Stimulated activated CD4-positive, alpha-beta T cell treated with anti-CD3 and anti-CD28 coated beads, Interleukin-12 subunit alpha, Interleukin-12 subunit beta, amount 100 ng/mL, for 24 hours (primary cell): ENCODE results near the gene ADAMTS2.
A peak's percentile ranks its signal among the peaks of the same experiment; 100 is the strongest.

Source experiments
- DNase-seq, 2 experiments: peaks; one replicate each; pipeline ENCODE4 v3.0.0-alpha.2; 2020; ENCODE audit warnings: low read depth in 2 of 2

ADAMTS2 gene

DNA sequence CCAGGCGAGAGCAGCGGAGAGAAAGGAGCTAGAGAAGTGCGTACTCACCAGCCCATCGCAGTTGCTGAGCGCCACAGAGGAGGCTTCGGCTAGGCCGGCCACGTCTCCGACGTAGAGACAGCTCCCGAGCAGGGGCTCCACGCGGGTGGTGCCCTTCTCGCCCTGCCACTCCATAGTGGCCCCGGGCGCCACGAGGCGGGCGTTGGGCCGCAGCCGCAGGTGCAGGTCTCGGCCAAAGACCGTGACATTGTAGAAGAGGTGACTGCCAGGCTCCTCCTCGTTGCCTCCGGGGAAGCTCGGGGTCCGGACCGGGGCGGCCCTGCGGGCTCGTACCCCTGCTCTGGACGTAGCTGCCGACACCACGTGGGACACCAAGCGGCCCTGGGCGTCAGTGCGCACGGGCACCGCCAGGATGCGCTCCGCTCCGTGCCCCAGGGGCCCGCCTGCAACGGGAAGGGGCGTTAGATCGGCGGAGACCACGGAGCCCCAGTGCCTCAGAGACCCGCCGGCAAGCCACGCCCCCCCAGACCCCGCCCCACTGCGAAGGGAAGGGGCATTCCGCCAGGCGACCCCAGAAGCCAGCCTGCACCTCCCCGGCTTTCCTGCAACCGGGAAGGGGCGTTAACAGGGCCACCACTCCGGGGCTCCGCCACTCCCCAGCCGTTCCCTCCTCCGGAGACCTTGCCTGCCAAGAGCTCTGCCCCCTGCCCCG lies 1.4 kb downstream of the ADAMTS2 start:
- DNase-seq, result peak in 1 of 2 experiments; percentile 11

- DNase-seq, result no peak
These were observed 2.1 kb downstream of the ADAMTS2 start for GRCh38 chr5:179343021-179343718.

DNA sequence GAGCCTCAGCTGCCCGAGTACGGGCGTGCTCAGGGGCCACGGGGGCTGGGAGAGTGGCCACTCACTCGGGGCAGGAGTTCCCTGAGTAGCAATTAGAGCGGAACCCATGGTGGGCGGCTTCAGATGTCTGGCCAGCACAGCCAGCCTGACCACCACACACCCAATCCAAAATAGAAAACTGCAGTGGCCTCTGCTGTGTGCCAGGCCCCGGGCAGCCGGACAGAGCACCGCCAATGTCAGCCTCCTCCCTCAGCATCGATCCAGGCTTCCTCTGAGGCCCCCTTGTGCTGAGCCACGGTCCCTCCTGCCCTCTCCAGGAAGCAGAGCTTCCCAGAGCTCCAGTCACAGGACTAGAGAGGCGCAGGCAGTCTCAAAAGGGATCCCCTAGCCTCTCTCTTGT lies 2.7 kb downstream of the ADAMTS2 start:
- no peak for DNase-seq

DNA sequence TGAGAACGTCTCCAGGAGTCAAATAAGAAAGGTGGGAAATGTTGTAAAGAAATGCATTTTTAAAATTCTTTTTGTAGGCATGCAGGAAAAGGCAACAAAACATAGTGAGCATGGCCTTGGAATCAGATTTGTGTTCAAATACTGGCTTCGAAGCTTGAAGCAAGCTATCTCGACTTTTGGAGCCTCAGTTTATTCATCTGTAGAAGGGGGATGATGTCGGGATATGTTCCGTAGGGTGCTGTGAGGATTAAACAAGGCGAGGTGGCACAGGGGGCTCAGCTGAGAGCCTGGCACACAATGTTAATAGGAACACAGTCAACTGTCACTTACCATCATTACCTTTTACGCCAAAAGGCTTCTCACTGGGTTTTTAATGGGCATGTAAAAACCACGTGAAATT lies 4.8 kb downstream of the ADAMTS2 start:
- DNase-seq, result no peak

DNA sequence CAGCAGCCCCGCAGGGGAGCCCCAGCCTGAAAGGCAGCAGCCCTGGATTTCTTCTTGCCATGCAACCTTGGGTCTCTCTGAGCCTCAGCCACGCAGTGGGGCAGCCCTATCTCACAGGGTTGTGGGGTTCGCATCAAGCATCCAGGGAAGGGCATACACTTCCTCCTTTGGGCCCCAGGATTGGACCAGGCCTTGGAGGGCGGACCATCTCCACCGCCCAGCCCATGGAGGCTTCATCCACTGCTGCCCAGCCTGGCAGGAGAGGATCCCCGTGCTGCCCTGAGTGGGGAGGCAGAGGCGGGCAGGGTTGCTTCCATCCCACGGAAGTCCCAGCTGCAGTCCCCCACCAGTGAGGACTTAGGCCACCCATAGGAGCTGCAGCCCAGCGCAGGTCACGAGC lies 5.3 kb downstream of the ADAMTS2 start:
- no peak for DNase-seq

GRCh38 chr5:179339081-179339480 lies 6.2 kb downstream of the ADAMTS2 start:
- no peak for DNase-seq

DNA sequence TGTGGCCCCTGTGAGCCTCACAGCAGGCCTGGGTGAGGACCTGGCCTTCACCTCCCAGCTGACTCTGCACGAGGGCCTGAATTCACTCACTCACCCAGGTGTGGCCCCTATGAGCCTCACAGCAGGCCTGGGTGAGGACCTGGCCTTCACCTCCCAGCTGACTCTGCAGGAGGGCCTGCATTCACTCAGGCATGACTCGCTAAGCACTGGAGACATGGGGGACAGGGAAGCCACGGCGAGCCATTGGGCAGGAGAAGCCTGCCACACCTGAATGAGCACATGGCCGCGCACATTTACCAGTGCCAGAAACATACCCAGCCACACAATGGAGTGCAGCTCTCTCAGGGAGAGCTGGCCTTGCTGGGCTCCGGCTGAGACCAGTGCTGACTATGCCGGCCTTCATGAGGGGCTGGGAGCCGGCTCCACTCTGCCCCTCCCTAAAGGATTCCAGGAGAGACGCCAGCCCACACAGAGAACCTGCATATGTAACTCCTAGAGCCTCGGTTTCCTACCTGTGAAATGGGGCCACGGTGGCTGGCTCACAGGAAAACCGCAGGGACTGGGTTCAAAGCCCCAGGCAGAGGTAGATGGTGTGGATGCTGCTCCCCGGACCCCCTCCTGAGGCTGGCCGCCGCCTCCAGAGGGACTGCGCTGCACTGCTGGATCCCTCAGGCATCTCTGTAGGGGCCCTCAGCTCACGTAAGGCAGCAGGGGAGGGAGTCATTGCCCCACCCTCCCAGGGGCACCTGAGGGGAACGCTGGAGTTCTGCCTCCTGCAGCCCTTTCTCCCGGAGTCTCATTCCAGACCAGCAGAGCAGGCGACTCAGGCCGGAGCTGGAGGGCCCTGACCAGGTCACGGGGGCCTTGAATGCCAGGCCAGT lies 7.2 kb downstream of the ADAMTS2 start:
- no peak for DNase-seq

DNA sequence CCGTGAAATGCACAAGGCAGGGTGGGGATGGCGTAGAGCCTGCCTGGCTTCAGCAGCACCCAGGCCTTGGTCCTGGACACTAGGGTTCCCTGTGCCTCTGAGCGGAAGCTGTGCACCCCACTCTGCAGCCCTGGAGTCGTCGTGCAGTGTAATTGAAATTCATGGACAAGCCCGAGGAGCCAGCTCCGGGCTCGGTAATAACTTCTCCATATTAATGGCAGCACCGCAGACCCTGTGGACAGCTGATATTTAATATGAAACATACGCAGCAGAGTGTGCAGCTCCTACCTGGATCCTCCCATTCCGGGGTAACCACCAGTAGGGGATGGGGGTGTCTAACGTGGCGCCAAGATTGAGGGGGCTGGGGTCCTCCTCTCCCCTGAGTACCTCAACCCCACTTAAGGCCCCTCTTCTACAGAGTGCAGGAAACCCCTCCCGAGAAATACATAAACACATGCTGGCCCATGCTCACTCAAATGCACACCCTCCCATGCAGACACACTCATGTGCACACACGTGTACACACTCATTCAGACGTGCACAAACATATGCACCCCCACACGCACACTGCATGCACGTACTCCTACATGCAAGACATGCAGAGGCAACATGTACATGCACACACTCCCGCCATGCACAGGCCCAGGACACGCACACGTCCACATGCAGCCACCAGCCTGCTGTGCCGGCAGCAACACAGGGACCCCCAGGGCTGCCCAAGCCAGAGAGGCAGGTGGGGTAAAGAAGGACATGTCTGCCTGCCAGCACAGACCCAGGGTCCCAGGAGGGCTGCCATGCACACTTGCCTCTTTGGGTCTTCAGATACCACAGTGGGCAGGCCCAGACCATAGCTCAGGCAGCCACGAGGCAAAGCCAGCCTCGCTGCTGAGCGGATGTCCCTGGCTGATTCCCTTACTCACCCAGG lies 8.1 kb downstream of the ADAMTS2 start:
- DNase-seq, result no peak

GRCh38 chr5:179336126-179336870 lies 9.0 kb downstream of the ADAMTS2 start:
- DNase-seq, result no peak

- no peak for DNase-seq
These were observed 11.2 kb downstream of the ADAMTS2 start for GRCh38 chr5:179333796-179334761.

DNA sequence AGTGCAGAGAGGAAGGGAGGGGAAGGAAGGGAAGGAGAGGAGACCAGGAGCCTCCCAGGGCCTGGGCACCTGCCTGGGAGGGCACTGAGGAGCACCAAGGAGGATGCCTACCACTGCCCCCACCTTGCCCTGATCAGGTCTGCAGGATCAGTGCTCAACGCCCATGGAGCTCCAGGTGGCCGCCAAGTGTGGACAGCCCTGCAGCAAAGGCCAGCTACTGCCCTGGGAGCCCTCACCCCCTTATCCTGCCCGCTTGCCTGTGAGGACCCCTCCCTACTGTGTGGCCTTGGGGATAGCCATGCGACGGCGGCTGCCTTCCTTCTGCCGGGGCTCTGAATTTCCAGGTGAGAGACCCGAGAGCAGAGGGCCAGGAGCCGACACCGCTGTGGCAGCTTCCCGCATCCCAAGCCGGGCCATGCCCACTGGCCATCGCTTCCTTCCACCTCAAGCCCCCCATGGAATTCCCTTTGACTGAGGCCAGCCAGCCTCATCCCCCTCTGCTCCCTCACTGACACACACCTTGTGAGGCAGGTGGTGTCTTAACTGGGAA lies 12.4 kb downstream of the ADAMTS2 start:
- no peak for DNase-seq

DNA sequence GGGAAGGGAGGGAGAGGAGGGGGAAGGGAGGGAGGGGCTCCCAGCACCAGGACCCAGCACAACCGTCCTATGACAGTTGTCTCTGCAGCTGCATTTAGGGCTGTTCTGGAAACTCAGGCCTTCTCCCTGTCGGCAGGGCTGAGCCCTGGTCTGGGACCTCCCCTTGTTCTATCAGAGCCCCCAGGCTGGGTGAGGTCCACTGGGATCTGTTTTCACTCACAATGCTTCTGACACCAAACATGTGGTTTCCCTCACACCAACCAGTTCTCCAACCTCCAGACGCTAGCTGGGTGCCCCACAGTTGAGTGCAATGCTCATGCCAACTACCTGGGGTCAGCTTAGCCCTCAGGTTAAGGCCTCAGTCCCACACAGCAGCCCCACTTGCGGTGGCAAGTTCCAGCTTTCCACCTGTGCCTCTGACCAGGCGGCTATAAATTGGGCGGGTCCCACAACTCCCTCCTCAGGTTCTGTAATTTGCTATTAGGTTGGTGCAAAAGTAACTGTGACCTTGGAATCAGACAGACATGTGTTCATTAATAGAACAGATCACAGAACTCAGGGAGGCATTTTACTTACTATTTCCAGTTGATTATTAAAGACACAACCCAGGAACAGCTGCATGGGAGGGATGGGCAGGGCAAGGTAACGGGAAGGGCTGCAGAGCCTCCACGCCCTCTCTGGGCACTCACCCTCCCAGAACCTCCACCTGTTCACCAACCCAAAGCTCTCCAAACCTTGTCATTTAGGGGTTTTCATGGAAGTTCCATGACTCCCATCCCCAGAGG lies 13.5 kb downstream of the ADAMTS2 start:
- DNase-seq, result no peak

- DNase-seq, result no peak
These were observed 14.9 kb downstream of the ADAMTS2 start for GRCh38 chr5:179330186-179330900.

GRCh38 chr5:179328291-179328690 lies 17.0 kb downstream of the ADAMTS2 start:
- DNase-seq, result no peak

DNA sequence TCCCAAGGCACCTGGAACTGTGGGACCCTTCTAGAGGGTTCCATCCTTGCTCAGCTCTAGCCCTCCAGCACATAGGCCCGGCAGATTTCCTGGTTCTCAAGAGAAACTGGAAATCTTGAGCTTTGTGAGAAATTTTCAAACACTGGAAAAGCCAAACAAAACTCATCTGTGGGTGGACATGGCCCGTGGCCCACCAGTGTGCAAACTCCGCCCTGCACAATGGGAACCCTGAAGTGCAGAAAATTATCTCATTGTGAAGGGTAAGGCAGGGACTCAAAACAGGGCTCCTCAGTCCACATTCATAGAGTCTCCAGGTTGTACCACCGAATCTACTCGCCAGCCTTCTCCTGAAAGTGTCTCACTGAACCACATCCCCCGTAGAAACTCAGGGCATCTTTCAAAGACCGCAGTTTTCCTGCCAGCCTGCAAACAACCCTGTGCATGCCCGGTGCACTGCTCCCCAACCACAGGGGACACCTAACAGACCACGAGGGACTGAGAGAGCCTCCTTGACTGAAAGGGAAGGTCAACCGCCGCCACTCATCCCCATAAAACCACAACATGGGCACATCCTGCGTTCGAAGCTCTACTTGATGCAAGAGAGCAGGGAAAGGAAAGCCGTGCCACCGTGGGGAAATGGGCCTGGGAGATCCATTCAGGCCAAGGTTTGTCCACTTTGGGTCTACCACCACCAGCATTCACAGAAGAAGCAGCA lies 18.1 kb downstream of the ADAMTS2 start:
- DNase-seq, result no peak

- DNase-seq, result no peak
These were observed 18.9 kb downstream of the ADAMTS2 start for GRCh38 chr5:179326122-179326927.
